ENCODE data around the gene STRN3.

STRN3 gene

DNA sequence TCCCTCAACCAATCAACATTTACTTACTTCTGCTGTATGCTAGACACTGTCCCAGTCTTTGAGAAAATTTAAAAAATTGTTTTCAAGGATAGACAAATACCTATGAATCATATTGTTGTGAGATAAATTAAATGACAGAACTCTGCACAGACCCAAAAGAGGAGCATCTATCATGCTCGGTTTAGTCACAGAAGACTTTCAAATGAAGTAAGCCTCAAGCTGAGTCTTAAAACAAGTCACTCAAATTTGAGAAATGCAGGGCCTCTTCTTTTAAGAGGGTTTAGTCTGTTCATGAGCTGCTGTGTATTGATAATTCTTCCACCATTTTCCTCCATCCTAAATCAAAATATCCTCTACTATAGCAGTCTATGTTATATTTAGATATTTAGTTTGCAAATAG lies 176.2 kb downstream of the STRN3 start:
- Histone ChIP-seq H3K9me3 (no peaks in the 10 kb centered on the region), H3K36me3 (no peaks in the 10 kb centered on the region), H3K4me3 (ENCODE audit: low read depth, low read length) (no peak overlapping the region), H3K4me1 (no peaks in the 10 kb centered on the region), H3K27me3 (peaks cover 8% of the 10 kb centered on the region)
- TF ChIP-seq, protein P1, sequence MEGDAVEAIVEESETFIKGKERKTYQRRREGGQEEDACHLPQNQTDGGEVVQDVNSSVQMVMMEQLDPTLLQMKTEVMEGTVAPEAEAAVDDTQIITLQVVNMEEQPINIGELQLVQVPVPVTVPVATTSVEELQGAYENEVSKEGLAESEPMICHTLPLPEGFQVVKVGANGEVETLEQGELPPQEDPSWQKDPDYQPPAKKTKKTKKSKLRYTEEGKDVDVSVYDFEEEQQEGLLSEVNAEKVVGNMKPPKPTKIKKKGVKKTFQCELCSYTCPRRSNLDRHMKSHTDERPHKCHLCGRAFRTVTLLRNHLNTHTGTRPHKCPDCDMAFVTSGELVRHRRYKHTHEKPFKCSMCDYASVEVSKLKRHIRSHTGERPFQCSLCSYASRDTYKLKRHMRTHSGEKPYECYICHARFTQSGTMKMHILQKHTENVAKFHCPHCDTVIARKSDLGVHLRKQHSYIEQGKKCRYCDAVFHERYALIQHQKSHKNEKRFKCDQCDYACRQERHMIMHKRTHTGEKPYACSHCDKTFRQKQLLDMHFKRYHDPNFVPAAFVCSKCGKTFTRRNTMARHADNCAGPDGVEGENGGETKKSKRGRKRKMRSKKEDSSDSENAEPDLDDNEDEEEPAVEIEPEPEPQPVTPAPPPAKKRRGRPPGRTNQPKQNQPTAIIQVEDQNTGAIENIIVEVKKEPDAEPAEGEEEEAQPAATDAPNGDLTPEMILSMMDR (IDR thresholded peaks at IDR 0.05; ENCODE audit: low read depth, low read length), result no peak
- DNase-seq, result no peak

DNA sequence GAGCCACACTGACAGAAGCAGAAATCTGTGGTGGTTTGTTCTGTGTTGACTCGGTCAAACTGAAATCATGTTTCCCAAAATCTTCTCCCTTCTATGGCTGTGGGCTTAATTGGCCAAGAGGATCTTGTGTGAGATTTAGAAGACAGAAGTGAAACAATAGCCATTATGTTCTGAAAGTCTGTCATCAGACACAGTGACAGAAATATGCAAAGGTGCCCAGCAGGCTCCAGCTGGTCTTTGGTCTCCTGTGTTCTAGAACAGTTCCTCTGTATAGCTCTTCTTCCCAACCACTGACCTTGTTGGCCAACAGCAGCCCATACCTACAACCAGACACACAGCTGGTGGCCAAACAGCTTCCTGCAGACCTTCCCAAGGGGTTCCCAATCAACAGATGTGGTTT lies 176.8 kb downstream of the STRN3 start:
- no peaks in the 10 kb centered on the region for H3K4me1 ChIP-seq
- H3K36me3 ChIP-seq, result no peaks in the 10 kb centered on the region
- TF ChIP-seq, protein P1 (IDR thresholded peaks at IDR 0.05; ENCODE audit: low read depth, low read length), result no peak
- H3K9me3 ChIP-seq, result no peaks in the 10 kb centered on the region
- H3K27me3 ChIP-seq, result peaks cover 8% of the 10 kb centered on the region
- no peak for DNase-seq
- H3K4me3 ChIP-seq (ENCODE audit: low read depth, low read length), result no peak overlapping the region

DNA sequence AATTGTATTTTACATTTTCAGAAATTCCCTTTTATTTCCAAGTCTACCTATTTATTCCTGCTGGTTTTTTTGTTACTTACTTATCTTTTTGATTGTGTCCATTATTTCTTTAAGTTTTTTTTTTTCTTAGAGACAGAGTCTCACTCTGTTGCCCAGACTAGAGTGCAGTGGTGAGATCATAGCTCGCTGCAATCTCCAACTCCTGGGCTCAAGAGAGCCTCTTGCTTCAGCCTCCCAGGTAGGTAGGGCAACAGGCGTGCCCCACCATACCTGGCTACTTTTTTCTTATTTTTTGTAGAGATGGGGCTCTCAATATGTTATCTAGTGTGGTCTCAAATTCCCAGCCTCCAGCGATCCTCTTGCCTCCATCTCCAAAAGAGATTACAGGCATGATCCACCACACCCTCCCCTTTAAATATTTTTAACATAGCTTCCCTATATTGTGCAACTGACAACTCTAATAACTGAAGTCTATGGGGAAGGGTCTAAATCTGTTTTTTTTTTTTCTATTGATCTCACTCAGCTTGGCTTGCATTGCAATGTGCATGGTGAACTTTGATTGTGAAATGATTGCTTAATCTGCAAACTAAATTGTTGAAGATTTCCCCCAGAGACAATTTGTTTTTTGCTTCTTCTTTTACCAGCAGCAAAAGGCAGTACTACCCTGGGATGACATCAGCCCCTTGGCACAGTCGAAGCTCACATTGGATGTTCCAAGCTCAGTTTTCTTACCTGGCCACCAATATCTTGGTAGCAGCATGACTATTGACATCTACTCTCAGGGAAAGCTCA lies 177.5 kb downstream of the STRN3 start:
- H3K9me3 ChIP-seq, result no peaks in the 10 kb centered on the region
- H3K4me3 ChIP-seq (ENCODE audit: low read depth, low read length), result no peak overlapping the region
- H3K4me1 ChIP-seq, result no peaks in the 10 kb centered on the region
- no peak for DNase-seq
- peaks cover 8% of the 10 kb centered on the region for H3K27me3 ChIP-seq
- TF ChIP-seq, protein P1 (IDR thresholded peaks at IDR 0.05; ENCODE audit: low read depth, low read length), result no peak
- no peaks in the 10 kb centered on the region for H3K36me3 ChIP-seq

All from BE2C (cell line).